GM12878 (cell line): ENCODE data around the gene LMAN1L. TPM values are rescaled to one million over a fixed set of nuclear protein-coding genes. Genes with fewer than 3 reads are reported as not detected.
A peak's percentile ranks its signal among the peaks of the same experiment; 100 is the strongest.

Experiments used
- ATAC-seq: fragments of 200-7000 bp; cut with Tn5 transposase; 3 replicates; pipeline ENCODE4 v1.9.1; 2020; ENCODE audit warnings: mild to moderate bottlenecking, moderate library complexity
- BruUV-seq: library from RNA; stranded (reverse); fragments of 400-500 nt; replicated peaks from 2 replicates; lab custom pipeline; 2021; lab: Mats Ljungman, UMichigan
- CTCF ChIA-PET: fragments of 300-600 bp; sonication (Branson Sonifier 250); formaldehyde crosslinking; extraction: SDS; loops from one replicate; lab custom pipeline; 2021; ENCODE audit warnings: inconsistent platforms; lab: Yijun Ruan, JAX
- POLR2A ChIA-PET: fragments of 350-600 bp; formaldehyde crosslinking; extraction: SDS; loops from one replicate; lab custom pipeline; 2021; ENCODE audit warnings: inconsistent platforms; lab: Charles Lee
- RAD21 ChIA-PET: fragments of 300-600 bp; sonication (Branson Sonifier 250); formaldehyde crosslinking; loops from one replicate; lab custom pipeline; 2023; ENCODE audit warnings: antibody characterized with exemption; ENCODE audit not compliant: unreplicated experiment; lab: Charles Lee
- SMC1A ChIA-PET: fragments of 300-600 bp; sonication (Branson Sonifier 250); formaldehyde crosslinking; loops from one replicate; lab custom pipeline; 2023; ENCODE audit not compliant: unreplicated experiment, uncharacterized antibody; lab: Charles Lee
- DNase-seq: peaks from one replicate; pipeline ENCODE4 v3.0.0-alpha.2; 2011; ENCODE audit warnings: low read depth, low spot score
- FAIRE-seq: peaks from 3 replicates; lab custom pipeline; 2011; peaks lifted over from hg19 to GRCh38; lab: Jason Lieb, UNC
- H2AFZ ChIP-seq: 2 replicates; pipeline ENCODE4 v1.6.0; 2011; ENCODE audit warnings: low read depth, low read length, control low read depth; ENCODE audit not compliant: control insufficient read depth
- H3K27ac ChIP-seq: 2 replicates; pipeline ENCODE4 v1.5.1; 2011; ENCODE audit warnings: control low read depth; ENCODE audit not compliant: control insufficient read depth, insufficient read depth
- H3K27me3 ChIP-seq, 2 experiments: replicated peaks in 1 of 2; 2 replicates each; pipeline versions ENCODE4 v1.6.0 to v1.6.1; 2011; ENCODE audit warnings: low read length in 1 of 2; ENCODE audit not compliant: control insufficient read depth in 2 of 2, insufficient read depth in 2 of 2
- H3K36me3 ChIP-seq, 2 experiments: 2 replicates each; pipeline ENCODE4 v1.5.1; 2011; ENCODE audit warnings: low read length in 1 of 2; ENCODE audit not compliant: control insufficient read depth in 2 of 2, insufficient read depth in 2 of 2
- H3K4me1 ChIP-seq: 2 replicates; pipeline ENCODE4 v1.6.1; 2011; ENCODE audit warnings: mild to moderate bottlenecking, low read length, moderate library complexity, mixed read lengths; ENCODE audit not compliant: control insufficient read depth, insufficient read depth
- H3K4me2 ChIP-seq: 2 replicates; pipeline ENCODE4 v1.6.0; 2011; ENCODE audit warnings: control low read depth; ENCODE audit not compliant: control insufficient read depth, insufficient read depth
- H3K4me3 ChIP-seq: fragments of 200-600 bp; sonication (generic); 2 replicates; pipeline ENCODE4 v1.5.1; 2016
- H3K79me2 ChIP-seq: 2 replicates; pipeline ENCODE4 v1.6.0; 2011; ENCODE audit warnings: low read length; ENCODE audit not compliant: control insufficient read depth, insufficient read depth
- H3K9ac ChIP-seq: 2 replicates; pipeline ENCODE4 v1.8.0; 2011; ENCODE audit warnings: low read length, control low read depth, mixed read lengths; ENCODE audit not compliant: control insufficient read depth, insufficient read depth
- H3K9me3 ChIP-seq: replicated peaks from 3 replicates; pipeline ENCODE4 v1.5.1; 2011; ENCODE audit warnings: mild to moderate bottlenecking, low read length; ENCODE audit not compliant: control insufficient read depth, insufficient read depth
- H4K20me1 ChIP-seq: 2 replicates; pipeline ENCODE4 v1.6.0; 2011; ENCODE audit not compliant: control insufficient read depth, insufficient read depth
- BCL11A ChIP-seq: IDR thresholded peaks from 2 replicates; pipeline ENCODE4 v1.6.1; 2011; ENCODE audit warnings: low read depth, low read length
- E2F4 ChIP-seq: IDR thresholded peaks from 2 replicates; pipeline ENCODE4 v1.6.1; 2012; ENCODE audit warnings: low read depth, low read length, improper control_type of control experiment
- E2F8 ChIP-seq: fragments of 450-650 bp; IDR thresholded peaks from 2 replicates; pipeline ENCODE4 v1.6.1; 2018; ENCODE audit warnings: mild to moderate bottlenecking, low read depth, moderate library complexity; ENCODE audit not compliant: partially characterized antibody
- FOXK2 ChIP-seq: fragments of 450-650 bp; IDR thresholded peaks from 2 replicates; pipeline ENCODE4 v1.6.1; 2017; ENCODE audit warnings: mild to moderate bottlenecking, moderate library complexity
- GATAD2B ChIP-seq: fragments of 450-650 bp; conservative IDR thresholded peaks from 2 replicates; pipeline ENCODE4 v1.6.1; 2017; ENCODE audit warnings: low read depth, mild to moderate bottlenecking, moderate library complexity
- HDAC2 ChIP-seq: fragments of 200-600 bp; sonication (generic); IDR thresholded peaks from 2 replicates; pipeline ENCODE4 v1.6.1; 2017
- KDM1A ChIP-seq: fragments of 200-600 bp; sonication (generic); IDR thresholded peaks from 2 replicates; pipeline ENCODE4 v1.6.1; 2016; ENCODE audit warnings: borderline replicate concordance
- MEF2A ChIP-seq: IDR thresholded peaks from 2 replicates; pipeline ENCODE4 v1.6.1; 2011; ENCODE audit warnings: low read depth, mild to moderate bottlenecking, low read length, moderate library complexity; ENCODE audit not compliant: insufficient read depth
- MEF2B ChIP-seq: fragments of 450-650 bp; IDR thresholded peaks from 2 replicates; pipeline ENCODE4 v1.6.1; 2018; ENCODE audit warnings: mild to moderate bottlenecking, moderate library complexity; ENCODE audit not compliant: partially characterized antibody, poor library complexity, severe bottlenecking
- SMAD5 ChIP-seq: IDR thresholded peaks from 2 replicates; pipeline ENCODE4 v1.6.1; 2016; ENCODE audit warnings: antibody characterized with exemption, low read depth
- SPI1 ChIP-seq: IDR thresholded peaks from 2 replicates; pipeline ENCODE4 v1.6.1; 2011; ENCODE audit warnings: low read depth, mild to moderate bottlenecking, low read length, moderate library complexity, borderline replicate concordance; ENCODE audit not compliant: insufficient read depth
- SUZ12 ChIP-seq: fragments of 200-600 bp; sonication (generic); IDR thresholded peaks from one replicate; pipeline ENCODE4 v1.6.1; 2018; ENCODE audit warnings: antibody characterized with exemption, mild to moderate bottlenecking; ENCODE audit not compliant: unreplicated experiment
- WGBS: methylation state at CpG from one replicate; pipeline ENCODE4 v1.1.6; 2016; ENCODE audit warnings: low lambda C conversion rate; ENCODE audit not compliant: insufficient replicate concordance, insufficient coverage; ENCODE audit errors: missing lambda C conversion rate; 5-methylcytosine and 5-hydroxymethylcytosine counted together
- in situ Hi-C: fragments of 300-500 bp; cut with MboI; formaldehyde crosslinking; loops from 9 replicates; pipeline ENCODE4 v1.14.3; 2018; ENCODE audit warnings: mixed read lengths
- intact Hi-C: fragments of 100-400 bp; cut with micrococcal nuclease; formaldehyde crosslinking; loops from one replicate; pipeline ENCODE4 v1.14.2; 2022; ENCODE audit not compliant: unreplicated experiment
- polyA plus RNA-seq, 11 experiments: library from polyadenylated mRNA; depleted of rRNA in 4 of 11; unstranded in 6 of 11; stranded (reverse) in 5 of 11; fragments of >200 nt; fragmentation: Nextera tagmentation in 4 of 11; fragmentation: Illumina TruSeq in 1 of 11; extraction: Ambion mirVana in 4 of 11; extraction: Trizol in 1 of 11; gene quantifications; 1 replicate in 1 of 11; 2 replicates in 10 of 11; pipeline versions ENCODE4 v1.2.1 to v1.2.3, GENCODE V29; 2011 to 2016; ENCODE audit warnings: inconsistent platforms in 2 of 11, missing spikeins in 2 of 11, low read depth in 1 of 11
- total RNA-seq, 4 experiments: library from RNA; depleted of rRNA in 3 of 4; stranded (reverse); fragments of >200 nt in 3 of 4; fragmentation: Illumina TruSeq in 1 of 4; extraction: Trizol in 1 of 4; gene quantifications; 2 replicates each; pipeline versions ENCODE4 v1.2.1 to v1.2.3, GENCODE V29; 2013 to 2021

LMAN1L gene
- total and polyA plus RNA-seq, 10 of the 15 experiments (the other 5 are each of a cell fraction or from before 2014, with no cell fraction given), result not detected

- in situ Hi-C loops, result no loop called here
- Histone ChIP-seq H3K4me1 (peaks cover under 1% of the 10 kb centered on the region; the same call in 1 of the 2 replicates), H3K79me2 (no peaks in the 10 kb centered on the region), H3K36me3 (no peaks in the 10 kb centered on the region), H3K4me3 (no peak overlapping the region)
- BruUV-seq, result no TSS peak
- peak; percentile 45 for ATAC-seq
- no peak for FAIRE-seq
- 55% methylated on average over 10 of the region's 10 CpGs for WGBS
- ChIA-PET POLR2A (interaction anchor here (1.3 to 1.5 kb wide), 2 partner anchors 55 to 91 kb away, joined by 4 to 5 read pairs; partner anchors contain the start of gene FAM219B), RAD21 (interaction anchor here (1.1 to 1.8 kb wide), 2 partner anchors 16 to 44 kb away, joined by 6 to 7 read pairs; no protein-coding TSS in a partner anchor), CTCF (interaction anchor here (0.8 to 2.5 kb wide), 2 partner anchors 45 to 86 kb away, joined by 3 to 14 read pairs; no protein-coding TSS in a partner anchor), SMC1A (interaction anchor here (0.7 to 2.0 kb wide), 5 partner anchors 11 to 86 kb away, joined by 3 to 5 read pairs (median 3); no protein-coding TSS in a partner anchor)
- TF ChIP-seq MEF2B, result no peak
- no peak for TF ChIP-seq FOXK2
- TF ChIP-seq SPI1, result peak; percentile 48; the same call in 1 of the 2 replicates
- TF ChIP-seq, all 136 proteins: peak for 1
- intact Hi-C loops, result no loop called here
- Histone ChIP-seq H2AFZ (no peak overlapping the region), H3K9ac (no peak overlapping the region), H3K27me3 (no peaks in the 10 kb centered on the region), H4K20me1 (no peaks in the 10 kb centered on the region), H3K27ac (no peak overlapping the region), H3K4me2 (no peak overlapping the region), H3K9me3 (no peaks in the 10 kb centered on the region)
- DNase-seq, result no peak
Measured at GRCh38 chr15:74815121-74815934, 2.7 kb downstream of the LMAN1L start.

- Histone ChIP-seq H3K9me3 (no peaks in the 10 kb centered on the region), H2AFZ (no peak overlapping the region), H4K20me1 (no peaks in the 10 kb centered on the region), H3K4me3 (no peak overlapping the region), H3K79me2 (no peaks in the 10 kb centered on the region), H3K27me3 (no peaks in the 10 kb centered on the region), H3K36me3 (no peaks in the 10 kb centered on the region), H3K4me2 (no peak overlapping the region), H3K9ac (no peak overlapping the region), H3K4me1 (peaks cover 7% of the 10 kb centered on the region), H3K27ac (no peak overlapping the region)
- intact Hi-C loops (no loop called here), in situ Hi-C loops (no loop called here)
- WGBS, result 85% methylated on average over 14 of the region's 15 CpGs
- POLR2A ChIA-PET, result interaction anchor here (1.3 kb wide), 1 partner anchor 54 kb away, joined by 4 read pairs; no protein-coding TSS in a partner anchor
- ATAC-seq (no peak), FAIRE-seq (no peak), DNase-seq (no peak)
- RAD21 ChIA-PET, result interaction anchor here (1.1 to 1.8 kb wide), 2 partner anchors 17 to 45 kb away, joined by 6 to 7 read pairs; no protein-coding TSS in a partner anchor
- TF ChIP-seq GATAD2B (no peak), MEF2A (no peak), BCL11A (no peak), HDAC2 (no peak), E2F4 (no peak), SMAD5 (no peak), KDM1A (no peak), E2F8 (no peak), SUZ12 (no peak)
- BruUV-seq, result no TSS peak
- CTCF ChIA-PET, result interaction anchor here (2.5 kb wide), 1 partner anchor 46 kb away, joined by 14 read pairs; no protein-coding TSS in a partner anchor
- SMC1A ChIA-PET, result interaction anchor here (0.9 to 2.0 kb wide), 4 partner anchors 12 to 86 kb away, joined by 3 to 5 read pairs (median 4); no protein-coding TSS in a partner anchor
Measured at GRCh38 chr15:74815961-74816360, 3.3 kb downstream of the LMAN1L start.
